Esophagus squamous epithelium (tissue), 4 donors: Measurements from ENCODE around the gene HRK.

Experiments
- POLR2A ChIP-seq, 4 donors: fragments of 450-650 bp; IDR thresholded peaks; one replicate each; pipeline ENCODE4 v1.6.1; 2017; ENCODE audit warnings: antibody characterized with exemption in 4 of 4, mild to moderate bottlenecking in 4 of 4, moderate library complexity in 3 of 4
- TF ChIP-seq, protein P1 (sequence below), 6 experiments: fragments of 450-650 bp in 4 of 6; fragments of 200-600 bp in 2 of 6; sonication (generic) in 2 of 6; IDR thresholded peaks; one replicate each; pipeline ENCODE4 v1.5.1; 2016 to 2019; ENCODE audit warnings: antibody characterized with exemption in 6 of 6, mild to moderate bottlenecking in 4 of 6, moderate library complexity in 4 of 6

DNA sequence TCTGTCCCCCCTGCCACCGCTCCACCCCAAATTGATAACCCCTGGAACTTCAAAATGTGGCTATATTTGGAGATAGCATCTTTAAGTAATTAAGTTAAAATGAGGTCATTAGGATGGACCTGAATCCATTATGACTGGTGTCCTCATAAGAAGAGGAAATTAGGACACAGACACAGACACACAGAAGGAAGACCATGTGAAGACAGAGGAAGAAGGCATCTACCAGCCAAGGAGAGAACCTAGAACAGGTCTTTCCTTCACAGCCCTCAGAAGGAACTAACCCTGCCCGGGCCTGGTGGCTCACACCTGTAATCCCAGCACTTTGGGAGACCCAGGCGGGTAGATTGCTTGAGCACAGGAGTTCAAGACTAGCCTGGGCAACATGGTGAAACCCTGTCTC lies 3.6 kb upstream of the HRK start:
- TF ChIP-seq, protein P1, sequence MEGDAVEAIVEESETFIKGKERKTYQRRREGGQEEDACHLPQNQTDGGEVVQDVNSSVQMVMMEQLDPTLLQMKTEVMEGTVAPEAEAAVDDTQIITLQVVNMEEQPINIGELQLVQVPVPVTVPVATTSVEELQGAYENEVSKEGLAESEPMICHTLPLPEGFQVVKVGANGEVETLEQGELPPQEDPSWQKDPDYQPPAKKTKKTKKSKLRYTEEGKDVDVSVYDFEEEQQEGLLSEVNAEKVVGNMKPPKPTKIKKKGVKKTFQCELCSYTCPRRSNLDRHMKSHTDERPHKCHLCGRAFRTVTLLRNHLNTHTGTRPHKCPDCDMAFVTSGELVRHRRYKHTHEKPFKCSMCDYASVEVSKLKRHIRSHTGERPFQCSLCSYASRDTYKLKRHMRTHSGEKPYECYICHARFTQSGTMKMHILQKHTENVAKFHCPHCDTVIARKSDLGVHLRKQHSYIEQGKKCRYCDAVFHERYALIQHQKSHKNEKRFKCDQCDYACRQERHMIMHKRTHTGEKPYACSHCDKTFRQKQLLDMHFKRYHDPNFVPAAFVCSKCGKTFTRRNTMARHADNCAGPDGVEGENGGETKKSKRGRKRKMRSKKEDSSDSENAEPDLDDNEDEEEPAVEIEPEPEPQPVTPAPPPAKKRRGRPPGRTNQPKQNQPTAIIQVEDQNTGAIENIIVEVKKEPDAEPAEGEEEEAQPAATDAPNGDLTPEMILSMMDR (IDR thresholded peaks at IDR 0.05), result no peak
- TF ChIP-seq POLR2A (IDR thresholded peaks at IDR 0.05), result no peak
